ENCODE data around the gene SLC9C1.

- TF ChIP-seq ZC3H10 (CRISPR knock-in tag; IDR thresholded peaks at IDR 0.05) = no peak
- TF ChIP-seq ARNTL (CRISPR knock-in tag; IDR thresholded peaks at IDR 0.05; ENCODE audit: borderline replicate concordance, low read depth) = no peak
- no peak for TF ChIP-seq BACH2 (CRISPR knock-in tag; IDR thresholded peaks at IDR 0.05; ENCODE audit: borderline replicate concordance)
- no peak for TF ChIP-seq RARB (CRISPR knock-in tag; IDR thresholded peaks at IDR 0.05)
- no peak for TF ChIP-seq ZFP3 (CRISPR knock-in tag; IDR thresholded peaks at IDR 0.05)
- no peak for TF ChIP-seq PPARA (CRISPR knock-in tag; IDR thresholded peaks at IDR 0.05; ENCODE audit: borderline replicate concordance)
- no peak for TF ChIP-seq ZNF70 (CRISPR knock-in tag; IDR thresholded peaks at IDR 0.05)
These were observed 124.0 kb downstream of the SLC9C1 start for GRCh38 chr3:112170046-112170445.

All from SK-N-SH treated with all-trans-retinoic acid at 6 μM for 48 hours (cell line).